Liver (tissue), 9 donors: ENCODE measurements around the gene TOMM20. TPM values are rescaled to one million over a fixed set of nuclear protein-coding genes. Genes with fewer than 3 reads are reported as not detected.

ENCODE experiments used
- DNase-seq: peaks from one replicate; pipeline ENCODE4 v3.0.0-alpha.2; 2017; ENCODE audit warnings: low spot score
- H3K27ac ChIP-seq, 2 donors: one replicate each; pipeline ENCODE4 v1.7.0; 2013; ENCODE audit warnings: inconsistent platforms in 2 of 2, low read length in 2 of 2, control low read depth in 1 of 2, low read depth in 1 of 2, mild to moderate bottlenecking in 1 of 2
- H3K27me3 ChIP-seq, 4 donors: one replicate each; pipeline versions ENCODE4 v1.6.1 to v1.7.0; 2013; ENCODE audit warnings: low read length in 3 of 4, inconsistent platforms in 1 of 4, mild to moderate bottlenecking in 1 of 4, moderate library complexity in 1 of 4; ENCODE audit not compliant: control insufficient read depth in 4 of 4, insufficient read depth in 4 of 4
- H3K36me3 ChIP-seq, 4 donors: one replicate each; pipeline versions ENCODE4 v1.6.1 to v1.7.0; 2013; ENCODE audit warnings: low read length in 3 of 4, mild to moderate bottlenecking in 3 of 4, low read depth in 1 of 4, moderate library complexity in 1 of 4; ENCODE audit not compliant: control insufficient read depth in 4 of 4, insufficient read depth in 3 of 4
- H3K4me1 ChIP-seq, 4 donors: one replicate each; pipeline versions ENCODE4 v1.6.1 to v1.7.0; 2013; ENCODE audit warnings: low read length in 3 of 4, mild to moderate bottlenecking in 3 of 4, moderate library complexity in 1 of 4; ENCODE audit not compliant: control insufficient read depth in 4 of 4, insufficient read depth in 4 of 4
- H3K4me3 ChIP-seq, 3 donors: one replicate each; pipeline versions ENCODE4 v1.6.1 to v1.7.0; 2013; ENCODE audit warnings: low read length in 3 of 3, control low read depth in 1 of 3, low read depth in 1 of 3, mild to moderate bottlenecking in 1 of 3
- H3K9ac ChIP-seq, 2 donors: one replicate each; pipeline ENCODE4 v1.7.0; 2013; ENCODE audit warnings: low read length in 2 of 2, mild to moderate bottlenecking in 2 of 2, moderate library complexity in 2 of 2, control low read depth in 1 of 2, low read depth in 1 of 2
- H3K9me3 ChIP-seq, 4 donors: one replicate each; pipeline versions ENCODE4 v1.6.1 to v1.7.0; 2013; ENCODE audit warnings: low read length in 3 of 4; ENCODE audit not compliant: control insufficient read depth in 4 of 4
- EGR1 ChIP-seq, 2 donors: IDR thresholded peaks; 2 replicates each; pipeline ENCODE4 v1.6.1; 2016 to 2018; ENCODE audit warnings: antibody characterized with exemption in 2 of 2, low read depth in 2 of 2
- FOXA2 ChIP-seq: IDR thresholded peaks from 2 replicates; pipeline ENCODE4 v1.6.1; 2016; ENCODE audit warnings: antibody characterized with exemption
- GABPA ChIP-seq, 2 donors: IDR thresholded peaks in 1 of 2; conservative IDR thresholded peaks in 1 of 2; 2 replicates each; pipeline ENCODE4 v1.6.1; 2016; ENCODE audit warnings: antibody characterized with exemption in 2 of 2, mild to moderate bottlenecking in 1 of 2, moderate library complexity in 1 of 2
- HNF4A ChIP-seq, 2 donors: conservative IDR thresholded peaks; 2 replicates each; pipeline ENCODE4 v1.6.1; 2016; ENCODE audit warnings: antibody characterized with exemption in 2 of 2, mild to moderate bottlenecking in 2 of 2
- JUND ChIP-seq, 2 donors: IDR thresholded peaks; 2 replicates each; pipeline ENCODE4 v1.6.1; 2016; ENCODE audit warnings: antibody characterized with exemption in 2 of 2
- NR2F2 ChIP-seq: IDR thresholded peaks from 2 replicates; pipeline ENCODE4 v1.6.1; 2016; ENCODE audit warnings: antibody characterized with exemption
- RAD21 ChIP-seq, 2 donors: IDR thresholded peaks; 2 replicates each; pipeline ENCODE4 v1.6.1; 2016; ENCODE audit warnings: antibody characterized with exemption in 2 of 2, mild to moderate bottlenecking in 2 of 2
- RXRA ChIP-seq, 2 donors: IDR thresholded peaks; 2 replicates each; pipeline ENCODE4 v1.6.1; 2017 to 2018; ENCODE audit warnings: antibody characterized with exemption in 2 of 2, mild to moderate bottlenecking in 1 of 2
- SP1 ChIP-seq: IDR thresholded peaks from 2 replicates; pipeline ENCODE4 v1.6.1; 2018; ENCODE audit warnings: antibody characterized with exemption, mild to moderate bottlenecking
- TAF1 ChIP-seq: conservative IDR thresholded peaks from 2 replicates; pipeline ENCODE4 v1.6.1; 2016; ENCODE audit warnings: antibody characterized with exemption, mild to moderate bottlenecking
- YY1 ChIP-seq: IDR thresholded peaks from 2 replicates; pipeline ENCODE4 v1.6.1; 2016; ENCODE audit warnings: antibody characterized with exemption, mild to moderate bottlenecking
- WGBS: extraction: QIAGEN DNeasy Blood & Tissue Kit; methylation state at CpG from one replicate; pipeline ENCODE4 v1.1.7; 2013; 5-methylcytosine and 5-hydroxymethylcytosine counted together
- polyA plus RNA-seq, 2 donors: library from polyadenylated mRNA; stranded (reverse) in 1 of 2; unstranded in 1 of 2; fragments of 200-250 nt in 1 of 2; fragments of >200 nt in 1 of 2; fragmentation: Nextera tagmentation in 1 of 2; extraction: Ambion mirVana in 1 of 2; gene quantifications; one replicate each; pipeline versions ENCODE4 v1.2.1 to v1.2.3, GENCODE V29; 2013 to 2015
- total RNA-seq, 2 donors: library from RNA; depleted of rRNA; stranded (reverse); fragments of >200 nt; gene quantifications; one replicate each; pipeline ENCODE4 v1.2.3, GENCODE V29; 2014
- TF ChIP-seq, protein P1 (sequence below): IDR thresholded peaks from 2 replicates; pipeline ENCODE4 v1.6.1; 2016; ENCODE audit warnings: antibody characterized with exemption
- TF ChIP-seq, protein P2 (sequence below): IDR thresholded peaks from 2 replicates; pipeline ENCODE4 v1.6.1; 2016; ENCODE audit warnings: antibody characterized with exemption, mild to moderate bottlenecking
- TF ChIP-seq, protein P3 (sequence below): fragments of 150-350 bp; IDR thresholded peaks from 2 replicates; pipeline ENCODE4 v1.5.1; 2017; ENCODE audit warnings: improper control_type of control experiment, low read depth, low read length; ENCODE audit not compliant: missing input control
- TF ChIP-seq, protein P4 (sequence below): IDR thresholded peaks from 2 replicates; pipeline ENCODE4 v1.6.1; 2016; ENCODE audit warnings: antibody characterized with exemption
- TF ChIP-seq, protein P5 (sequence below): IDR thresholded peaks from 2 replicates; pipeline ENCODE4 v1.6.1; 2016; ENCODE audit warnings: antibody characterized with exemption
- donor health status: healthy.
- donor health status: healthy.
- donor health status: healthy.
- donor health status: healthy.
- donor health status: healthy.

Gene TOMM20
- total and polyA plus RNA-seq, 4 donors: 33.4 to 74.4 (median 39.1) TPM

DNA sequence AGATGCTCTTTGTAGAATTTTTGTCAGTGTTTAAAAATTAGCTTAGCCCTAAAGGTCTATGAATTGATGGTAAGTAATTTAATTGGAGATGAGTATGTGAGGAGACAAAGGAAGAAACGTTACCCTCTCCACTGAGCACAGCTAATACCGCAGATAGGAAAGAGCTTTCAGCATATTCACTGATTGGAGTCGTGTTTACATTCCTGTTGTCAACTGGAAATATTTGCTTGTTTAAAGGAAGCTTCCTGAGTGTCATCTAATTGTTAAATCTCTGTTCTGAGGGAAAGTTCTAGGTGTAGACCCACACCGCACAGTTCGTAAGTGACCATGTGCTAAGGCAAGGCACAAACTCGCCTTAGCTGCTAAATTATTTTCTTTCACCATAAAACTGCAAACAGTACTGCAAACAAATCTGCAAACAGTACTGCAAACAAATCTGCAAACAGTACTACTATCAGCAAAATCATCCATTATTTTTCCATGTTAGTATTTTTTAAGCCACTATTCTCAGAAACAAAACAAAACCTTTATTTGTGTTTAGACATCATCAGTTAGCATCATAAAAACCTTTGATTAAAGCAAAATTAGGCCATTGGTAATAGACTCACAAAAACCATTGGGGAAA is 32.6 kb downstream of the TOMM20 start:
- Histone ChIP-seq H3K9ac (no peak overlapping the region), H3K36me3 (no peaks in the 10 kb centered on the region), H3K4me1 (peaks cover 0 to 13% (median 6%) of the 10 kb centered on the region in 4 donors), H3K27me3 (no peaks in the 10 kb centered on the region), H3K9me3 (no peaks in the 10 kb centered on the region), H3K4me3 (no peak overlapping the region), H3K27ac (no peak overlapping the region)
- WGBS: 64% methylated on average over 6 of the region's 6 CpGs
- TF ChIP-seq EGR1 (IDR thresholded peaks at IDR 0.05; ENCODE audit: low read depth in 2 of 2) (no peak), GABPA (IDR thresholded peaks at IDR 0.05 in 1 of 2, conservative IDR thresholded peaks at IDR 0.05 in 1 of 2) (no peak), SP1 (no peak), NR2F2 (no peak), RXRA (IDR thresholded peaks at IDR 0.05) (no peak), JUND (IDR thresholded peaks at IDR 0.05) (no peak), FOXA2 (no peak), YY1 (no peak), HNF4A (conservative IDR thresholded peaks at IDR 0.05) (no peak), RAD21 (IDR thresholded peaks at IDR 0.05) (no peak), TAF1 (no peak)
- TF ChIP-seq, protein P1, sequence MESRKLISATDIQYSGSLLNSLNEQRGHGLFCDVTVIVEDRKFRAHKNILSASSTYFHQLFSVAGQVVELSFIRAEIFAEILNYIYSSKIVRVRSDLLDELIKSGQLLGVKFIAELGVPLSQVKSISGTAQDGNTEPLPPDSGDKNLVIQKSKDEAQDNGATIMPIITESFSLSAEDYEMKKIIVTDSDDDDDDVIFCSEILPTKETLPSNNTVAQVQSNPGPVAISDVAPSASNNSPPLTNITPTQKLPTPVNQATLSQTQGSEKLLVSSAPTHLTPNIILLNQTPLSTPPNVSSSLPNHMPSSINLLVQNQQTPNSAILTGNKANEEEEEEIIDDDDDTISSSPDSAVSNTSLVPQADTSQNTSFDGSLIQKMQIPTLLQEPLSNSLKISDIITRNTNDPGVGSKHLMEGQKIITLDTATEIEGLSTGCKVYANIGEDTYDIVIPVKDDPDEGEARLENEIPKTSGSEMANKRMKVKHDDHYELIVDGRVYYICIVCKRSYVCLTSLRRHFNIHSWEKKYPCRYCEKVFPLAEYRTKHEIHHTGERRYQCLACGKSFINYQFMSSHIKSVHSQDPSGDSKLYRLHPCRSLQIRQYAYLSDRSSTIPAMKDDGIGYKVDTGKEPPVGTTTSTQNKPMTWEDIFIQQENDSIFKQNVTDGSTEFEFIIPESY: no peak
- TF ChIP-seq, protein P2, sequence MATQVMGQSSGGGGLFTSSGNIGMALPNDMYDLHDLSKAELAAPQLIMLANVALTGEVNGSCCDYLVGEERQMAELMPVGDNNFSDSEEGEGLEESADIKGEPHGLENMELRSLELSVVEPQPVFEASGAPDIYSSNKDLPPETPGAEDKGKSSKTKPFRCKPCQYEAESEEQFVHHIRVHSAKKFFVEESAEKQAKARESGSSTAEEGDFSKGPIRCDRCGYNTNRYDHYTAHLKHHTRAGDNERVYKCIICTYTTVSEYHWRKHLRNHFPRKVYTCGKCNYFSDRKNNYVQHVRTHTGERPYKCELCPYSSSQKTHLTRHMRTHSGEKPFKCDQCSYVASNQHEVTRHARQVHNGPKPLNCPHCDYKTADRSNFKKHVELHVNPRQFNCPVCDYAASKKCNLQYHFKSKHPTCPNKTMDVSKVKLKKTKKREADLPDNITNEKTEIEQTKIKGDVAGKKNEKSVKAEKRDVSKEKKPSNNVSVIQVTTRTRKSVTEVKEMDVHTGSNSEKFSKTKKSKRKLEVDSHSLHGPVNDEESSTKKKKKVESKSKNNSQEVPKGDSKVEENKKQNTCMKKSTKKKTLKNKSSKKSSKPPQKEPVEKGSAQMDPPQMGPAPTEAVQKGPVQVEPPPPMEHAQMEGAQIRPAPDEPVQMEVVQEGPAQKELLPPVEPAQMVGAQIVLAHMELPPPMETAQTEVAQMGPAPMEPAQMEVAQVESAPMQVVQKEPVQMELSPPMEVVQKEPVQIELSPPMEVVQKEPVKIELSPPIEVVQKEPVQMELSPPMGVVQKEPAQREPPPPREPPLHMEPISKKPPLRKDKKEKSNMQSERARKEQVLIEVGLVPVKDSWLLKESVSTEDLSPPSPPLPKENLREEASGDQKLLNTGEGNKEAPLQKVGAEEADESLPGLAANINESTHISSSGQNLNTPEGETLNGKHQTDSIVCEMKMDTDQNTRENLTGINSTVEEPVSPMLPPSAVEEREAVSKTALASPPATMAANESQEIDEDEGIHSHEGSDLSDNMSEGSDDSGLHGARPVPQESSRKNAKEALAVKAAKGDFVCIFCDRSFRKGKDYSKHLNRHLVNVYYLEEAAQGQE: no peak
- TF ChIP-seq, protein P3, sequence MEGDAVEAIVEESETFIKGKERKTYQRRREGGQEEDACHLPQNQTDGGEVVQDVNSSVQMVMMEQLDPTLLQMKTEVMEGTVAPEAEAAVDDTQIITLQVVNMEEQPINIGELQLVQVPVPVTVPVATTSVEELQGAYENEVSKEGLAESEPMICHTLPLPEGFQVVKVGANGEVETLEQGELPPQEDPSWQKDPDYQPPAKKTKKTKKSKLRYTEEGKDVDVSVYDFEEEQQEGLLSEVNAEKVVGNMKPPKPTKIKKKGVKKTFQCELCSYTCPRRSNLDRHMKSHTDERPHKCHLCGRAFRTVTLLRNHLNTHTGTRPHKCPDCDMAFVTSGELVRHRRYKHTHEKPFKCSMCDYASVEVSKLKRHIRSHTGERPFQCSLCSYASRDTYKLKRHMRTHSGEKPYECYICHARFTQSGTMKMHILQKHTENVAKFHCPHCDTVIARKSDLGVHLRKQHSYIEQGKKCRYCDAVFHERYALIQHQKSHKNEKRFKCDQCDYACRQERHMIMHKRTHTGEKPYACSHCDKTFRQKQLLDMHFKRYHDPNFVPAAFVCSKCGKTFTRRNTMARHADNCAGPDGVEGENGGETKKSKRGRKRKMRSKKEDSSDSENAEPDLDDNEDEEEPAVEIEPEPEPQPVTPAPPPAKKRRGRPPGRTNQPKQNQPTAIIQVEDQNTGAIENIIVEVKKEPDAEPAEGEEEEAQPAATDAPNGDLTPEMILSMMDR: no peak
- TF ChIP-seq, protein P4, sequence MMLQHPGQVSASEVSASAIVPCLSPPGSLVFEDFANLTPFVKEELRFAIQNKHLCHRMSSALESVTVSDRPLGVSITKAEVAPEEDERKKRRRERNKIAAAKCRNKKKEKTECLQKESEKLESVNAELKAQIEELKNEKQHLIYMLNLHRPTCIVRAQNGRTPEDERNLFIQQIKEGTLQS: no peak
- TF ChIP-seq, protein P5, sequence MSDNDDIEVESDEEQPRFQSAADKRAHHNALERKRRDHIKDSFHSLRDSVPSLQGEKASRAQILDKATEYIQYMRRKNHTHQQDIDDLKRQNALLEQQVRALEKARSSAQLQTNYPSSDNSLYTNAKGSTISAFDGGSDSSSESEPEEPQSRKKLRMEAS: no peak
- no peak for DNase-seq
